ENCODE data around the gene RNF168.
"Not testable (repeated sequence)": the region's sequence is repeated elsewhere in the genome, so short reads cannot be mapped to it uniquely, and the experiment has no call there.

RNF168 gene

DNA sequence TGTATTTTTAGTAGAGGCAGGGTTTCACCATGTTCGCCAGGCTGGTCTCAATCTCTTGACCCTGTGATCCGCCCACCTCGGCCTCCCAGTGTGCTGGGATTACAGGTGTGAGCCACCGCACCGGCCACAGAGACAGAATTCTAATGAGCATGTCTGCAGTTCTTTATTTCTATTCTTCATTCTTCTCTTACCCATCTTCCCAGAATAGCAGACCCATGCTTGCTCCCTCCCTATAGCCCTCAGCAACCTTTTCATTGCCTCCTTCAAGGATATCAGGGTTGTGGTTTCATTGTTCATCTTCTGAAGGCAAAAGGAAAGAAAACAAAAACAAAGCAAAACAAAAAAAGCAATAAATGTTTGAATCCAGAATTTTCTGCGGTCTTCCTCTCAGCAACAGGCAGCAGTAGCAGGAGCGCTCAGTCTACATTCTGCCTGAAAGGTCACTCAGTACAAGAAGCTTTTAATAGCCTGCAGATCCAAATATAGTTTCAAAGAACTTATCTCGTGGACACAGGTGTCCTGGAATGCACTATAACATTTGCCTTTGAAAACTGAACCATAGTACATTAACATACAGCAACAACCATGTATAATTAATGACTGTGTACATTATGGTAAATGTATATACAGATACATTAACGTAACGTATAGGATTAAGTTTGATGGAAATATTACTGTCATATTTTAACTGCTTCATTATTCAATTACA is 11.5 kb upstream of the RNF168 start, which contains the start of gene SMCO1:
SMCO1 (minus strand) TSS at position 434 of the 709 bp plus-strand sequence; CDS start at position 297, 137 bp downstream.
- no peak for DNase-seq

DNA sequence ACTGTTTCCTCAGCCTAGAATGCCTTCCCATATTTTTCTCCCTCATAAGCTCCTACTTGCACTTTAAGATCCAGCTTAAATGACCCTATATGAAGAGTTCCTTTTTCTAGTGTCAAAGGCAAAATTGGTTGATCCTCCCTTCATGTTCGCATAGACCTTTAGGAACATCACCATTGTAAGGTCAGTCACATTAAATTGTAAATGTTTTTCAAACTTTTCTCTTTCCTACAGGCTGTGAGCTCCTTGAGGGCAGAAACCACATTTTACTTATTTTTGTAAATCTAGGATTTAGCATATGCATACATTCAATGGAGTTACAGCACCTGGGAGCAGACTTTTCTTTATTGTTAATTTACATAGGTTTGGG is 10.8 kb upstream of the RNF168 start:
- no peak for DNase-seq

DNA sequence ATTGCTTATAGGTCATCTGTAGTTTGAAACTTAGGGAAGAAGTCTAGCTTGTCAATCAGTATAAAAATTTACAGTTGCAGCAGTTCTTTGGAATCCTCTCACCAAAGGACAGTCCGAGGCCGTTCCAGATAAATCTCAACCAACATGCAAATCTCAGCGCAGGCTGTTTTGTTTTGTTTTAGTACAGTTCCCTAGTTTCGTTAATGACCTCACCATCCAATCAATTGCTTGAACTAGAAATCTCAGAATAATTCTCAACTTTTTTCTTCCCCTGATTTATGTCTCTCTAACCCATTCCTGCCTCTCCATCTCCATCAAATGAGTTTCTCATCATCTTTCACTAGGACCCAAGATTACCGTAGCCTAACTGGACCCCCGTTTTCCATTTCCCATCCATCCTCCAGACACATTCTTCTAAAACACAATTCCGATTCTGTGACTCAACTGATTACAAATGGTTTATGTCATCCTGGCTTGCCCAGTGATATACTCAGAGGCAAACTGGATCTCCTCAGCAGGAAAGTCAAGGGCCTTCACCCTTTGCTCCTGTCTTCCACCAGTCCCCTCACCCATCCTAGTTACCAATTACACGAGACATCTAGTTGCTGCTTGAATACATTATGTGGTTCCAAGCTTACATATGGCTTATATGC is 10.3 kb upstream of the RNF168 start:
- DNase-seq, result no peak

DNA sequence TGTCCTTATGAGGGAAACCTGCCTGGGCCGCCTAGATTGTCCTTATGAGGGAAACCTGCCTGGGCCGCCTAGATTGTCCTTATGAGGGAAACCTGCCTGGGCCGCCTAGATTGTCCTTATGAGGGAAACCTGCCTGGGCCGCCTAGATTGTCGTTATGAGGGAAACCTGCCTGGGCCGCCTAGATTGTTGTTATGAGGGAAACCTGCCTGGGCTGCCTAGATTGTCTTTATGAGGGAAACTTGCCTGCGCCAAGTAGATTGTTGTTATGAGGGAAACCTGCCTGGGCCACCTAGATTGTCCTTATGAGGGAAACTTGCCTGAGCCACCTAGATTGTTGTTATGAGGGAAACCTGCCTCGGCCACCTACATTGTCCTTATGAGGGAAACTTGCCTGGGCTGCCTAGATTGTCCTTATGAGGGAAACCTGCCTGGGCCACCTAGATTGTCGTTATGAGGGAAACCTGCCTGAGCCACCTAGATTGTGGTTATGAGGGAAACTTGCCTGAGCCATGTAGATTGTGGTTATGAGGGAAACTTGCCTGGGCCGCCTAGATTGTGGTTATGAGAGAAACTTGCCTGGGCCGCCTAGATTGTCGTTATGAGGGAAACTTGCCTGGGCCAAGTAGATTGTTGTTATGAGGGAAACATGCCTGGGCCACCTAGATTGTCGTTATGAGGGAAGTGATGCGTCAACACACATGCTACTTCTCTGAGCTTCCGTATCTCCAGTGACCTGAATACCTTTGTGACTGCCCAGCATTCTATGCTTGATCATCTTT is 8.3 kb upstream of the RNF168 start:
- peak; percentile 92 for DNase-seq

DNA sequence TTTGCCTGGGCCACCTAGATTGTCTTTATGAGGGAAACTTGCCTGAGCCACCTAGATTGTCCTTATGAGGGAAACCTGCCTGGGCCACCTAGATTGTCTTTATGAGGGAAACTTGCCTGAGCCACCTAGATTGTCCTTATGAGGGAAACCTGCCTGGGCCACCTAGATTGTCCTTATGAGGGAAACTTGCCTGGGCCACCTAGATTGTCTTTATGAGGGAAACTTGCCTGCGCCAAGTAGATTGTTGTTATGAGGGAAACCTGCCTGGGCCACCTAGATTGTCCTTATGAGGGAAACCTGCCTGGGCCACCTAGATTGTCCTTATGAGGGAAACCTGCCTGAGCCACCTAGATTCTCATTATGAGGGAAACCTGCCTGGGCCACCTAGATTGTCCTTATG is 7.5 kb upstream of the RNF168 start:
- DNase-seq, result not testable (repeated sequence)

- DNase-seq, result no peak
Observed at GRCh38 chr3:196506687-196507086, 3.1 kb upstream of the RNF168 start.

GRCh38 chr3:196504556-196504955 is 988 bp upstream of the RNF168 start:
- no peak for DNase-seq

DNA sequence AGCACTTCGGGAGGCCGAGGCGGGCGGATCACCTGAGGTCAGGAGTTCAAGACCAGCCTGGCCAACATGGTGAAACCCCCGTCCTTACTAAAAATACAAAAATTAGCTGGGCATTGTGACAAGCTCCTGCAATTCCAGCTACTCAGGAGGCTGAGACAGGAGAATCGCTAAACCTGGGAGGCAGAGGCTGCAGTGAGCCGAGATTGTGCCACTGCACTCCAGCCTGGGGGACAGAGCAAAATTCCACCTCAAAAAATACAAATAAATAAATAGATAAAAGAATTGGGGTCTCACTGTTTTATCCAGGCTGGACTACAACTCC is 470 bp upstream of the RNF168 start:
- DNase-seq, result not testable (repeated sequence)

- DNase-seq, result peak; percentile 79
Observed at GRCh38 chr3:196502775-196503195, 783 bp downstream of the RNF168 start.

- DNase-seq, result peak; percentile 24
Observed at GRCh38 chr3:196501316-196502044, 2.1 kb downstream of the RNF168 start.

GRCh38 chr3:196499807-196500524 is 3.6 kb downstream of the RNF168 start:
- no peak for DNase-seq

- no peak for DNase-seq
Observed at GRCh38 chr3:196499061-196499460, 4.5 kb downstream of the RNF168 start.

- DNase-seq, result no peak
Observed at GRCh38 chr3:196498297-196498696, 5.3 kb downstream of the RNF168 start.

GRCh38 chr3:196496183-196496582 is 7.4 kb downstream of the RNF168 start:
- no peak for DNase-seq

DNA sequence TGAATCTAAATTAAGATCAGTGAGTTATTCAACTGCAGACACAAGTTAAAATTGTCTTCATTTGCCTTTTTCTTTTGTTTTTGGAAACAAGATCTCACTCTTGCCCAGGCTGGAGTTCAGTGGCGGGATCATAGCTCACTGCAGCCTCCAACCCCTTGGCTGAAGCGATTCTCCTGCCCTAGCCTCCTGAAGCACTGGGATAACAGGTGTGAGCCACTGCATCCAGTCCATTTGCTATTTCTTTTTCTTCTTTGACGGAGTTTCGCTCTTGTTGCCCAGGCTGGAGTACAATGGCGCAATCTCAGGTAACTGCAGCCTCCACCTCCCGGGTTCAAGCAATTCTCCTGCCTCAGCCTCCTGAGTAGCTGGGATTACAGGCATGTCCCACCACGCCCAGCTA is 10.3 kb downstream of the RNF168 start:
- no peak for DNase-seq

DNA sequence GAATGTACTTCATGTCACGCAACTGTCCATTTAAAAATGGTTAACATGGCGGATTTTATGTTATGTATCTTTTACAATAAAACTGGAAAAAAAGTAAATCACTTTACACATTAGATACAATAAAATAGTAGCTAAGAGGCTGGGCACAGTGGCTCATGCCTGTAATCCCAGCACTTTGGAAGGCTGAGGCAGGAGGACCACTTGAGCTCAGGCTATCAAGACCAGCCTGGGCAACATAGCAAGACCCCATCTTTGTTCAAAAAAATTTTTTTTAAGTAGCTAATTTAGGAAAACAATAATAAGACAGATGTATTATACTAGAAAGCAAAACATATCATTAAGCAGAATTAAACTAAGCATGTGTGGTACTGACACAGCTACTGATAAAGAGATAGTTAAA is 11.5 kb downstream of the RNF168 start:
- DNase-seq, result no peak

DNA sequence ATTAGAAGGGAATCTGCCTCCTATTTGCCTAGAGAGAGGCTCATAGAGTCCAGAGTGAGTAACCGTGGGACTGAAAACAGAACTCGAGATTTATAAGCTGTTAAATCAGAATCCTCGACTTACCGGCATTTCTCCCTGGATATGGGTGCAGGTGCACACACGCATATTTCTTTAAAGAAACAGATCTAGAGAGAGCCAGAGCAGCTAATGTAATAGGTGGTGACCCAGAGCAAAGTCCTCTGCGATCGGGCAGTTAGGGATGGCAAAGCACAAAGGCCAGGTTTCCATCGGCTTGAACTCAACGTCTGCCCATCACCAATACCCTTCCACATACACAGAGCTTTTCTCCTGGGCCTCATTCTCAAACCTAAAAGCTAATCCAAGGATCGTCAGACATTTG is 13.8 kb downstream of the RNF168 start:
- no peak for DNase-seq

GRCh38 chr3:196486263-196486662 is 17.3 kb downstream of the RNF168 start:
- peak; percentile 59 for DNase-seq

GRCh38 chr3:196477678-196478077 is 25.9 kb downstream of the RNF168 start:
- DNase-seq, result no peak

DNA sequence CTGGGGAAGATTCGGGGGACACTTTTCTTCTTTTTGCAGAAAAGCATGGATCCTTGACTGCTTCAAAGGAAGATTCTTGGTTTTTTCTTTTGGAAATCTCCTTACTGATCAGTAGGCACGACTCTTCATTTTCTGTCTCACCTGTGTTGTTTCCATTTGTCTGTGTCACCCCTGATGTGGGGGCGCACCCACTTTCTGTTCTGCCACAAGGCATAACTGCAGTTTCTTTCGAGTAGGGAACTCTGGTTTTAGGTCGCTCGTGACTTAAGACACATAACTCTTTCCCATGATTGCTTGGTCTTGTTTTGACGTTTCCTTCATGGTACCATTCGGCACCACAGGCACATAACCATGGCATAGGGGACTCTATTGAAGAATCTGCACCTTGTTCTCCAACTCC is 31.3 kb downstream of the RNF168 start:
- DNase-seq, result no peak

DNA sequence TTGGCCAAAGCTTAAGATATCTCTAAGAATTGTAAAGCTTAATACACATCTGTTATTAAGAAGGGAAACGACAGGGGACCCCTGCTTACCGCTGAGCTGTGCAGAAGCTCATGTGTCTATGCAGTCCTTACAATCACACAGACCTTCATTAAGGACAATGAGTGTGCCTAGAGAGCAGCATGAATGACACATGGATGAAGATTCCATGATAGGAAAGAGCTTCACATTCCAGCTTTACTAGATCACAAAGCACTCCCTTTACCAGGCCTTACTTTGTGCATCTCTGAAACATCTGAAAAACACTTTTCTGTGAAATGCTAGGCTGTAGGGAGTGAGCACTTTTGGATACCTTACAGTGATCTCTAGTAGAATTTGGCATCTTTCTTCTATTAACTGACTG is 32.0 kb downstream of the RNF168 start:
- DNase-seq, result no peak

- not testable (repeated sequence) for DNase-seq
Observed at GRCh38 chr3:196470182-196470581, 33.4 kb downstream of the RNF168 start.

GRCh38 chr3:196463804-196464203 is 39.8 kb downstream of the RNF168 start:
- no peak for DNase-seq

Measured in hematopoietic multipotent progenitor cell treated with erythropoietin and hydrocortisone succinate and interleukin-3 and kit ligand, for 4 days (in vitro differentiated cells).